C1 segment of cervical spinal cord (tissue), 14 donors: ENCODE measurements around the gene AIF1L.
"Not testable (repeated sequence)": the region's sequence is repeated elsewhere in the genome, so short reads cannot be mapped to it uniquely, and the experiment has no call there.

Experiments used
- DNase-seq, 14 donors: peaks; one replicate each; lab custom pipeline; 2025; lab: John Stamatoyannopoulos, UW

Gene AIF1L

DNA sequence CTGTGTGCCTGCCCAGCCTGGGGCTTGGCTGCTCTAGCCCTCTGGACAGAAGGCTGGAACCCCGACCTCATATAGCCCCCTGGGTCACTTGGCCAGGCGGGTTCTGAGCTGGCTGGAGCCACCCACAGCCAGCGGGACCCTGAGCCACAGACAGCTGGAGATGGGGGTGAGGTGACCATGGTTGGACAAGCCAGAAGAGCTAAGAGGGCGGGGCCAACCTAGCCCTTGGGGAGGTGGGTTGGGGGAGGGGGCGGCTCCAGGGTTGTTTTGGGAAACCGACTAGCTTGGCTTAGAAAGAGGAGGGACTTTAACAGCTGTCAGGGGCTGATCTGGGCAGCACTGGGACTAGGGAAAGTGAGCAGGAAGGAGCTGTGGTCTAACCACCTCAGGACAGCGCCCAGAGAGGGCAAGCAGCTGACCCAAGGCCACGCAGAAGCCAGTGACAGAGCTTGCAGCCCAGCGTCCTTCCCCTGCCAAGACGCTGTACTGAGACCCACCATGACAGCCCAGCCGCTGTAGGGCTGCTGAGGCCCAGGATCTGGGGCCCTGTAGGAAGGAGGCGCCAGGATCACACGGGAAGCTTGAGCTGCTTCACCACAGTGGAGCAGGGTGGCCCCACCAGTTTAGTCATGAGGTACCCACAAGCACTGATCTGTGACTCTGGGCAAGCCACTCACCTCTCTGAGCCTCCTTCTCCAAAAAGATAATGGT lies 2.2 kb downstream of the AIF1L start:
- no peak for DNase-seq

DNA sequence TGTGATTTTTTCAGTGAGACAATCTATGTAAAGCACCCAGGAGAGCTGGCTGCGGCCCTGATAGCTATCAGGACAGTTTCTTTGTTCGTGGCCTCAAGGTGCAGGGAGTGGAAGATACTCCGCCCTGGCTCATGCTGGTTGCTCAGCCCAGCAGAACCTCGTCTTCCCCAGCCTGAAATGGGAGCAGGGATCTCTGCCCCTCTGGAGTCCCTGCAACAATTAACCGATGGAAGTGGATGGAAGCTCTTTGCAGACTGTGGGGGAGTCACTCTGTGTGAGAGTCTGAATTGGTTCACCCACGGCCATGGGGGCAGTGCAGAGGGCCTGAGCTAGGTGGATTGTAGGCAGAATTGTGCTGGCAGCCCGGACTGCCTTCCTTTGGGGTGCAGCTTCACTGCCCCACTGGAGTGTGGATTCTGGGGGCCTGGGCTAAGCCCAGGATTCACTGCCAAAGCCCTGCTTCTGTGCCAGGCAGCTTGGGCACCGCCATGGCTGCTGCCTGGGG lies 2.8 kb downstream of the AIF1L start:
- peak in 1 of 14 donors; percentile 31 for DNase-seq

DNA sequence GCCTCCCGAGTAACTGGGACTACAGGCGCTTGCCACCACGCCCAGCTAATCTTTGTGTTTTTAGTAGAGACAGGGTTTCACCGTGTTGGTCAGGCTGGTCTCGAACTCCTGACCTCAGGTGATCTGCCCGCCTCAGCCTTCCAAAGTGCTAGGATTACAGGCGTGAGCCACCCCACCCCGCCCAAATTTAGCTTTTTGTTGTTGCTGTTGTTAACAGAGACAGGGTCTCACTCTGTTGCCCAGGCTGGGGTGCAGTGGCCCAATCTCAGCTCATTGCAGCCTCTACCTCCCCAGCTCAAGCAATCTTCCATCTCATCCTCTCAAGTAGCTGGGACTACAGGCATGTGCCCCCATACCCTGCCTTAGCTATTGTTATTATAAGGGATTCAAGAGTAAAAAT lies 3.5 kb downstream of the AIF1L start:
- not testable (repeated sequence) for DNase-seq

DNA sequence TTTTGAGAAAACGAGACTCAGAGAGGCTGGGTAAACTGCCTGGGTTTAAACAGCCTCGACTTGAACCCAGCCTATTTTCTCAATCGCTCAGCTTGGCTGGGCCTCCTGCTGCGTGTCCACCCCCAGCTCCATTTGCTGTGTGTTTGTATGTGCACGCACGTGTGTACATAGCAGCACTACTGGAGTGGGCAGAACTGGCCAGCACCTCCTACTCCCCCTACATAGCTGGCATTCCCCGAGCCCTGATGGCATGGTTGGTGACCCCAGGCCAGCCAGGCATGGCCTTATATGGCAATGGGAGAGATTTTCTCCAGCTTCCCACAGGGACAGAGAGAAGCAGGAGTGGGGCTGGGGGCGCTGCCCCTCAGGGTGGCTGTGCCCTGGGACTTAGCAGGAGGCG lies 4.1 kb downstream of the AIF1L start:
- no peak for DNase-seq

DNA sequence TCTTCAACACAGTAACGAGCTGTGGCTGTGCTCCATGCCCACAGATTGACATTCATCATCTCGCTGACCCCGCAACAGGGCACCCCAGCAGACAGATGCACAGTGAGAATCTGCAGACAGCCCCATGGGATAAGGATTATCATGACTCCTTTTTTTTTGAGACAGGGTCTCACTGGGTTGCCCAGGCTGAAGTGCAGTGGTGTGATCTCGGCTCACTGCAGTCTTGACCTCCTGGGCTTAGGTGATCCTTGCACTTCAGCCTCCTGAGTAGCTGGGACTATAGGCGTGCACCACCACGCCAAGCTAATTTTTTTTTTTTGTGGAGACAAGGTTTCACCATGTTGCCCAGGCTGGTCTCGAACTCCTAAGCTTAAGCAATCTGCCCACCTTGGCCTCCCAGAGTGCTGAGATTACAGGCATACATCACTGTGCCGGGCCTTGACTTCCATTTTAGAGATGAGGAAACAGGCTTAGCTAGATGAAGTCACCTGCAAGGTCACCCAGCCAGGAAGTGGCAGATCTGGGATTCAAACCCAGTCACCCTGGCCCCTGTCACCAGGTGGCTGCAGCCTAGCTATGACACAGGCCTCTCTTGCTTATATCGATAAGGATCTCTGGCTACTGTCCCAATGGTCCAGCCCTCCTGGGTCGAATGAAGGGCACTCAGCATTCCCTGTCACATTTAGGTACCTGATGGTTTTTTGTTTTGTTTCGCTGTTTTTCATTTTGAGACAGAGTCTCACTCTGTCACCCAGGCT lies 5.1 kb downstream of the AIF1L start:
- no peak for DNase-seq

DNA sequence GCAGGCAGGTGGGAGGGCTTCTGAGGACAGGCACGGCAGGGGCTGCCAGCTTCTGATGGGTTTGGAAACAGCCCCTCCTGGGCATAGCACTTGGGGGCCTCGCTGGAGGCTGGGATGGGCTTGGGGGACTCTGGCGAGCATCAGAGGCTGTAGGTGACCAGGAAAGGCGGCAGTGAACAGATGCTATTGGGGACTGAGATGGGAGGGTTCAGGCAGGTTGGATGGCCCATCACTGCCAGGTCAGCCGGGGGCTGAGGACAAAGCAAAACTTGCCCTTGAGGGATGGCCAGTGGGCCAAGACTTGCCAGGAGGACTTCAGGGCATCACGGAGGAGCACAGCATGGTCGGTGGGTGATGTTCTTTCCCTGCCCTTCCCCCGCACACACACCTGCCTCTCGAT lies 6.7 kb downstream of the AIF1L start:
- DNase-seq, result no peak

DNA sequence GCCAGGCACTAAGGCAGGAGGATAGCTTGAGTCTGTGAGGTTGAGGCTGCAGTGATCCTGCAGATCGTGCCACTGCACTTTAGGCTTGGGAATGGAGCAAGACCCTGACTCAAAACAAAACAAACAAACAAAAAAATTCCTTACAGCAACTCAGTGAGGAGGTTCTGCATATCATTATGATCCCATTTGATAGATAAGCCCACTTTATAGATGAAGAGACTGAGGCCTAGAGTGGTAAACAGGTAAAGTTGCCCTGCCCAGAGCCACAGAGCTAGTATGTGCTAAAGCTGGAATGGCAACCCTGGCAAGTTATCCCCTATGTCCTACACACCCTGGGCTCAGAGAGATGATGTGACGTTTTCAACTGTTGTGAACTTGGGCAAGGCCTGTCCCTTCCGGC lies 7.2 kb downstream of the AIF1L start:
- no peak for DNase-seq

DNA sequence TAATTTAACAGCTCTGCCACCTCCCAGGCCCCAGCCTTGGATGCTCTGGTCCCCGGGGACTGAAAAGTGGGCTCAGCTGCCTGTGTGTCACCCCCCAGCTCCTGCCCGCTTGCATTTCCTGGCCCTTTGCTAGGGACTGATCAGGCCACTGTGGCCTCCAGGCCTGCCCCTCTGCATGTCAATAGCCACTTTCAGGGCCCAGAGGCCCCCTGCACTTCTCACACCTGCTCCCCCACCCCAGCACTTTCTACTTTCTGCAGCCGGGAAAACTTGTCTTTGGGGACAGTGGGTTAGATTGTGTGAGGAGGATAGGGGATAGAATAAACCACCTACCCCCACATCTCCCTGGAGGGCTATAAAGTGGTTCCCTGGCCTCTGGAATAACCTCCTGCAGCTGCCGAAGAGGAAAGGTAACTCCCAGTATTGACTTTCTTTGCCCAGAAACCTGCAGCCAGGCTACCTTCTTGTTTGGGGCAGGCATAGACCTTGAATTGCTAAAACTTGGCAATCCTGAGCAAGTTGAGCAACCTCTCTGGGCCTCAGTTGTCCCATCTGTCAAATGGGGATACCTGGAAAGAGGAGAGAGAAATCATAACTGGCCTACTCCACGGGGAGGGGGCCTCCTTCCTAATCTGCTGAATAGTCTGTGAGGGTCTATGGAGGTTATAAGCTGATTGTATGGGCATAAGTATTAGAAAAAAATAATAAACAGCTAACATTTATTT lies 7.8 kb downstream of the AIF1L start:
- no peak for DNase-seq

DNA sequence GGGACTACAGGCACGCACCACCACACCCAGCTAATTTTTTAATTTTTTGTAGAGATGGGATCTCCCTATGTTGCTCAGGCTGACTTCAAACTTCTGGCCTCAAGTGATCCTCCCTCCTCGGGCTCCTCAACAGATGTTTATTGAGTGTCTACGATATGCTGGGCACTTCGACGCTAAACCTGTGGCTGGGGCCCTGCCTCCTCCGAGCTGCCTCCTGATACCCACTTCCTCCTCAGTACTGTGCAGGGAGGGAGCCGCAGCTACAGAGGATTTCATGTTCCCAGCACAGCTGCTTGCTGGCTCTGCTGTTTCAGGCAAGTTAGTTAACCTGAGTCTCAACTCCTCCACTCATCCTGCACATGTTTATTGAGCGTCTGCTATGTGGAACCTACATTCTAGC lies 9.6 kb downstream of the AIF1L start:
- DNase-seq, result no peak

DNA sequence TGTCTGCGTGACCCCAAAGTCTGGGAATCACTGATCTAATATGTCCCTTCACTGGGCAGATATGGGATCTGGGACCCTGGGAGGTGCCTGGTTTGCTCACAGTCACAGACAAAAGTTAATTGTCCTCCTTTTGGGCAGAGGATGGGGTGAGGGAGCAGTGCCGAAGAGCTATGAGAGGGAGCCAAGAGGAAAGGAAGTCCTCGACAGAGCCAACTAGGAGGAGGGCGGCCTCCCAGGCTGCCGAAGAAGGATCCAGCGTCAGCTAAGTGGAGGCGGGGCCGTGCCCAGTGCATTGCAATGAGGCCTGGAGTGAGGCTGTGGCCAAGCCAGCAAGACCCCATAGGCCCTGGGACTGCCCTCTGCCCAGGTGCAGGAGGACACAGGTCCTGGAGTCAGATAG lies 11.4 kb downstream of the AIF1L start:
- peak in 6 of 14 donors; percentile 23 to 50 (median 35) for DNase-seq

DNA sequence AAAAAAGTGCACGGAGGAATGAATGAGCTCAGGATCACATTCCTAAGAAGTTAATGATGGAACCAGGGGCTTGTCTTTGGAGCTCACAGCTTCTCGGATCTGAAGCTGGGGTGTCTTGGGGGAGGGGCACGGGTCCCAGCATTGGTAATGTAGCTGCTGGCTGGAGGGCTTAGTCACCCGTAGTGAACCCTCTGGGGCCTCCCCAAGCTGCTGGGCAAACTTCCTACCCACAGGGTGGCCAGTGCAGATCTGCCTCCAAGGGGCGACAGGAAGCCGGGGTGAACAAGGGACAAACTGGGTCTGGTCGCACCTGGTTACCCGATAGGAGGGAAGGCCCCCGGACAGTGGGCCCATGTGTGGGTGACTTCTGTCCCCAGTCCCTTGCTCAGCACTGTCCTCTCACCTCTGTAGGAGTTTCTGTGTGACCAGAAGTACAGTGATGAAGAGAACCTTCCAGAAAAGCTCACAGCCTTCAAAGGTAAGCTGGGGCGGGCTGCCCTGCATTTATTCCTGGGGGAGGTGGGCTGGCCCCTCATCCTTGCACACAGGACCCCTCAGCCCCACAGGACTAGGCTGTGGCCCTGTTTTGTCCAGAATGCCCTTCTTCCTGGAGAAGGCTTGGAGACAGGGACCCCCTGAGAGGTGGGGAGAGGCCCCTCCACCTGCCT lies 15.0 kb downstream of the AIF1L start:
- DNase-seq, result peak in 5 of 14 donors; percentile 37 to 49 (median 43)

DNA sequence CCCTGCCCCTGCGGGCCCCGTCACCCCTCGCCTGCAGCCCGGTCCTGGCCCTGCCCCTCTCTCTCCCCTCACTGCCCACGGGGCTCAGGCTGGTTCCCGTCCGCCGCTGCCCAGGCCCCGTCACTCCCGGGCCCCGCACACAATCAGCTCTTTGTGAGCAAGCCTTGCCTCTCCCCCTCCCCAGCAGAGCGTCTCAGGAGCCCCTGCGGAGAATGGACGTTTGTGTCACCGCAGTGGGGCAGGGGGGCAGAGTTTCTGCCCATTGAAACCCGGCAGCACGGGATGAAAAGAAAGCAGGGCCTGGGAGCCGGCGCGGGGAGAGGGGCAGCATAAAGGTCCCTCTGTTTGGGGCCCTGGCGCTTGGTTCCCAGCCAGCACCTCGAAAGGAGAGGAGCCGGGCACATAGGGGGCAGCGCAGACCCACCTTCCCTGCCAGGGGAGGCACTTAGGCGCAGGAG lies 15.6 kb downstream of the AIF1L start:
- DNase-seq, result peak in 12 of 14 donors; percentile 40 to 96 (median 87)

DNA sequence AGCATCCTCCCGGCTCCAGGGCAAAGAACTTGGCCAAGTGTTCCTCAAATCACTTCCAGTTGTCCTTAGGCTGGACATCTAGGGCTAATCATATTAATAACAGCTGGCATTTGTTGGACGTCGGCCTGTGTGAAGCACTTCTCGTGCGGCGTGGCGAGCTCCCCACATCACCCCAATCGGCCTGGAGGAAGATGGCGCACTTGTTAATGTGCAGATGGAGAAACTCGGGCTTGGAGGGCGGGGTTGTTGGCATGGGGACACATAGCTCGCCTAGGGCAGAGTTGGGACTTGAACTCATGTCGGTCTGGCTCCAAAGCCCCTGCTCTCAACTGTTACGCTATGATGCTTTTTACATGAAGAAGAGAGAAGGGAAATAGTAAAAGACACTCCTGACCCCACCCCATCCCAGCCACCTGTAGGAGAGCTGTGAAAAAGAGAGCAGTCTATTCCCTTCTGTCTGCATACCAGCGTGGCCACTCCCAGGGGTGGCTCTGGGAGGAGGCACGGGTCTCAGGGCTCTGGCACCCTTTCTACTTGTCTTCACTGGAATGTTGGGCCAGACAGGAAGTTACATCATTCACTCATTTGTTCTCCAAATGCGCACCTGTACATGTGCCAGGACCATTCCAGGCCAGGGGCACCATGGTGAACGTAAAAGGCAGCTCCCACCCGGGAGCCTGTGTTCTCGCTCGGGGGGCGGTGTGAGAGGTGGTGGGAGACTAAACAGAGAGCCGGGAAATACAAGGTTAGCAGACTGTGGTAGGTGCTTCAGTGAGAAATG lies 16.2 kb downstream of the AIF1L start:
- DNase-seq, result no peak

DNA sequence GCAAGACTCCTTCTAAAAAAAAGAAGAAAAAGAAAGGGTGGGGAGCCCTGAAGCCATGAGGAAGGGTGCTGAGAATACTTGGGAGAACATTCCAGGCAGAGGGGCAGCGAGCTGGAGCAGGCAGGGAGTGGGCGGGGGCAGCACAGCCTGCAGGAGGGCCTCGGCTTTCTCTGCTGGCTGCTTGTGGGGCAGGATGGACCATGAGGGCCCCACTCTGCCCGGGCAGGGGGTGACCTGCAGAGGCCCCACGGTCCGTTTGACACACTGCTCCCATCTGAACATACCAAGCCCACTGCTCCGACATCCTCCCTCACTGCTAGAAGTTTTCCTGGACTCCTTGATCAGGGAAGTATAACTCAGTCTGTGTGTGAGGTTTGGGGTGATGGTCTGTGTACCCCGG lies 17.3 kb downstream of the AIF1L start:
- no peak for DNase-seq

DNA sequence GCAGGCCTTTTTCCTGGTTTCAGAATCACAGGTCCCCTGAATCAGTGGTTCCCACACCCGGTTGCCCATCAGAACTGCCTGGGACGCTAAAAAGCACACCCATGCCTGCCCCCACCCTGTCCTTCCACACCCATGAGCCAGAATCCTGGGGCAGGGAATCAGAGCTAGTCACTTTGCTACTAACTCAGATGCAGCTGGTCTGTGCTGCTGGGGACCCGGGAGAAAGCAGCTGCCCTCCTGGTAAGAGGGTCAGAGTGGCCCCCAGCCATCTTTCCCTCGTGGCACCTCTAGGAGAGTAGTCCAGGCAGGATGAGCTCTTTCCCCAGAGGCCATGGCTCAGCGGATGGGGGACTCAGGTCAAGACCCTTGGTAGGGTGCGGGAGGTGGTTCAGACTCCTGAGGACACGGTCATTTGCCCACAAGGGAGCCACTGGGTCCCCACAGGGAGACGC lies 17.8 kb downstream of the AIF1L start:
- DNase-seq, result no peak

DNA sequence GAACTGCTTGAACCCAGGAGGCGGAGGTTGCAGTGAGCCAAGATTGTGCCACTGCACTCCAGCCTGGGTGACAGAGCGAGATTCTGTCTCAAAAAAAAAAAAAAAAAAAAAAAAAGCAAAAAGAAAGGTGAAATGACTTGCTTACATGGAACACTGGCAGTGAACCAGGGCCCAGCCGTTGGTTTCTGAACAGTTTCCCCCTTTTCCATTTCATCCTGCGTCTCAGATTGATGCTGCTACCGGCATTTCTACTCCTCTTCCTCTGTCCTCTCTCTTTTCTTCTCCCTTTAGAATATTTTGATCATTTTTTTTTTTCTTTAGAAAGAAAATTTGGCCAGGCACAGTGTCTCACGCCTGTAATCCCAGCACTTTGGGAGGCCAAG lies 19.0 kb downstream of the AIF1L start:
- not testable (repeated sequence) for DNase-seq

DNA sequence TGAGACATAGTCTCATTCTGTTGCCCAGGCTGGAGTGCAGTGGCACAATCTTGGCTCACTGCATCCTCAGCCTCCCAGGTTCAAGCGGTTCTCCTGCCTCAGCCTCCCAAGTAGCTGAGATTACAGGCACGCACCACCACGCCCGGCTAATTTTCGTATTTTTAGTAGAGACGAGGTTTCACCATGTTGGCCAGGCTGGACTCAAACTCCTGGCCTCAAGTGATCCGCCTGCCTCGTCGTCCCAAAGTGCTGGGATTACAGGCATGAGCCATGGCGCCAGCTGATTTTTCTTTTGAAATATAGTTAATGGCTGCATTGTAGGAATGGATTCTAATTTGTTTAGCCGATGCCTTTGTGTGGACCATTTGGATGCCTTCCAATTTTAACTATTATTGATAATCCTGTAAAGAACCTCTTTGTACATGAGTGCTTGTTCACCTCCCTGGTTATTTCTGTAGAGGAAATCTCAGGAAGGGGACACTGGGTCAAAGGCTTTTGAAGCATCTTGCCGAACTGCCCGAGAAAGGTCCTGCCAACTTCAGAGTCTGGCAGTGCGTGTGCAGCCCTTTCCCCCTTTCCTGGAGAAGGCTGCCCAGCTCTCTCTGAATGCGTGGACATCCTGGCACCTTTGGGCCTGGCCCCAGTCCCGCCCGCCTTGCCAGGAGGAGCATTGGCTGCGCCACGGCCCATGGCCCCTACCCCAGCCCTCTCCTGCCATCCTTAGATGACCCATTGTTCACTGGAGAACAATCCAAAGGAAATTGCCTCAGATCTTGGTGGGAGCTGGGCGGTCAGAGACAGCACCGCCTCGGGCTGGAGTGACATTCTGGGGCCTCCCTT lies 20.2 kb downstream of the AIF1L start:
- DNase-seq, result peak in 8 of 14 donors; percentile 23 to 65 (median 46)

DNA sequence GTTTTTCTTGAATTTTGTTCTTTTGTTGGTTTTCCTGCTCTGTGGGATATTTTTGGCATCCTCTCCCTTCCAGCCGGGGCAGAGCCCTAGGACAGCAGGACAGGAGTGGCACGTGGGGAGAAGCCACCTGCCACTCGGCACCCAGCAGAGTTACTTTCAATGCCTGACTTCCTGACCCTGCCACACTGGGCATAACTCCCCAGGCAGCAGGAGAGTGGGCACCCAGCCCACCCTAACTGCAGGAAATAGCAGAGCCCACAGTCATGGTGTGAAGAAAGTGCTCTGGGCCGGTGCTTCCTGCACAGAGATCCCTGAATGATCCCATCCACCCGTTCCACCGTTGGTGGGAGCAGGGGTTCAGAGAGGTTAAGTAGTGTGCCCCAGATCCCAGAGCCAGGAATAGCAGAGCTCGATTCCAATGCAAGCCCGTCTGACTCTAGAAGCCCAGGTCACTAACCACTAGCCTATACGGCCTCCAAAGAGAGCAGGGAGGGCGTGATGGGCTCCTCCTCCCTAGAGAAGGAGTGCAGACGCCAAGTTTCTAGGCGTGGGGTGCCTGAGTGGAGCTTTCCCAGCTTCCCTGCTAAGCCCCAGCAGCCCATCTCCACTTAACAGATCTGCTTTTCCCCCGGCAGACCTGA lies 20.9 kb downstream of the AIF1L start:
- peak in 3 of 14 donors; percentile 34 to 62 (median 59) for DNase-seq

DNA sequence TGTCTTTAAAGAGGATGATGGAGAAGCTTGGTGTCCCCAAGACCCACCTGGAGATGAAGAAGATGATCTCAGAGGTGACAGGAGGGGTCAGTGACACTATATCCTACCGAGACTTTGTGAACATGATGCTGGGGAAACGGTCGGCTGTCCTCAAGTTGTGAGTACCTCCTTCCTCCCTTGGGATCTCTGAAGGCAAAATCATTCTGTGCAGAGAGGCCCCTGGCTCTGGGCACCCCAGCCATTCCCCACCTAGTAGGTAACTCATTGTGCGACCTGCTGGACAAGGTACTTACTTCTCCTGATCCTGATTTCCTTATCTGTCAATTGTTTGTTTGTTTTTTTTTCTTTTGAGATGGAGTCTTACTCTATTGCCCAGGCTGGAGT lies 21.4 kb downstream of the AIF1L start:
- DNase-seq, result no peak
